ENCODE results near the gene GABPB2.

GABPB2 gene

GRCh38 chr1:151165281-151165737 is 94.7 kb downstream of the GABPB2 start:
- no peak for ATAC-seq

GRCh38 chr1:151165738-151166504 is 95.4 kb downstream of the GABPB2 start, which contains the start of the genes LYSMD1 and SCNM1:
TSS of gene LYSMD1 (minus strand) at chr1:151165902. CDS start at chr1:151165258, 644 bp downstream.
TSS of gene SCNM1 (plus strand) at chr1:151166144. CDS start at chr1:151166153, 9 bp downstream.
- ATAC-seq, result peak; percentile 96 to 97

GRCh38 chr1:151166505-151166956 is 96.0 kb downstream of the GABPB2 start:
- ATAC-seq, result no peak

- ATAC-seq, result no peak
These were observed 96.6 kb downstream of the GABPB2 start for GRCh38 chr1:151167116-151167515.

- no peak for ATAC-seq
These were observed 100.6 kb downstream of the GABPB2 start for GRCh38 chr1:151171190-151171589.

Measured in activated CD4-positive, CD25-positive, alpha-beta regulatory T cell treated with anti-CD3 and anti-CD28 coated beads, Interleukin-2, amount 50 U/mL, for 24 hours (primary cell).